GM12892 (cell line): ENCODE data around the gene NKAIN2.

ENCODE experiments used
- POLR2A ChIP-seq: IDR thresholded peaks from 2 replicates; pipeline ENCODE4 v1.6.1; 2011; ENCODE audit warnings: low read depth, low read length, control low read depth
- POLR2AphosphoS5 ChIP-seq: IDR thresholded peaks from 2 replicates; pipeline ENCODE4 v1.6.1; 2011; ENCODE audit warnings: low read depth, low read length, control low read depth
- TAF1 ChIP-seq: IDR thresholded peaks from 2 replicates; pipeline ENCODE4 v1.6.1; 2011; ENCODE audit warnings: low read depth, mild to moderate bottlenecking, control low read depth, low read length, borderline replicate concordance

- TF ChIP-seq POLR2A, result no peak
- TF ChIP-seq POLR2AphosphoS5, result no peak
- TF ChIP-seq TAF1, result no peak
Measured at GRCh38 chr6:123909989-123910388, 106.3 kb downstream of the NKAIN2 start.
